ENCODE measurements around the gene ANKRD53. TPM values are rescaled to one million over a fixed set of nuclear protein-coding genes. Genes with fewer than 3 reads are reported as not detected.

ANKRD53 gene
- total RNA-seq, 2 donors from 2014 or later, result 0.88 TPM; not detected in 1

DNA sequence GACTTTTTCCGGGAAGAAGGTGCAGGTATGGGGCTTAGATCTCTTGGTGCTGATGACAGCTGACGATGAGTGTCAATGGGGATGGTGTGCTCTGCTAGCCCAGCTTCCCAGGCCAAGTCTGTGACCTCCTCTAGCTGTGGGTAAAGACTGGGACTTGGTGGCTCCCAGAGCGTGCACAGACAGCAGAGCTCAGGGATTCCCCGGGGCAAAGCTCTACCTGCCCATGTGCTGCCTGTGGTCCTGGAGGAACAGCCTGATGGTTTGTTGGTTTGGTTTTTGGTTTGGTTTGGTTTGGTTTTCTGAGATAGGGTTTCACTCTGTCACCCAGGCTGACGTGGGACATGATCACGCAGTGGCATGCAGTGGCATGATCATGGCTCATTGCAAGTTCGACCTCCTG lies 23.5 kb upstream of the ANKRD53 start:
- DNase-seq (ENCODE audit: low spot score) (no peak), ATAC-seq (no peak)
- Mint-ChIP-seq H3K27ac (no peak overlapping the region), H3K4me3 (no peak overlapping the region), H3K27me3 (peaks cover 27 to 37% of the 10 kb centered on the region in 2 donors), H3K4me1 (ENCODE audit: low read depth in 2 of 2) (peaks cover 0 to 4% of the 10 kb centered on the region in 2 donors), H3K36me3 (no peaks in the 10 kb centered on the region), H3K9me3 (no peaks in the 10 kb centered on the region)

DNA sequence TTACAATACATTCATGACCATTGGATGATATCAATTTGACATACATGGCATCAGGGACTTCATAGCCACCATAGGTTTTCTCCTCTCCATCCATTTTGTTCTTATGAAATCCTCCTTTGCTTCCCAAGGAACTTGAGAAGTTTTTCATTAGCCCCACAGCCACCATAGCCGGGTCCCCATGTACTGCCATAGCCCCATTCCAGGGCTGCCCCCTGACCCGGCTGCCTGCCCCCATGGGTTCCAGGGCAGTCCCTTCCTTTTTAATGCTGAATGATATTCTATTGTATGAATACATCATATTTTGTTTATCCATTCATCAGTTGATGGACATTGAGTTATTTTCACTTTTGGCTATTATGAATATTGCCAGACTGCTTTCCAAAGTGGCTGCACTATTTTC lies 22.3 kb upstream of the ANKRD53 start:
- Mint-ChIP-seq H3K4me3 (no peak overlapping the region), H3K36me3 (no peaks in the 10 kb centered on the region), H3K27ac (no peak overlapping the region), H3K9me3 (no peaks in the 10 kb centered on the region), H3K27me3 (peaks cover 29 to 37% of the 10 kb centered on the region in 2 donors), H3K4me1 (ENCODE audit: low read depth in 2 of 2) (peaks cover 0 to 4% of the 10 kb centered on the region in 2 donors)
- DNase-seq (ENCODE audit: low spot score) (no peak), ATAC-seq (no peak)

DNA sequence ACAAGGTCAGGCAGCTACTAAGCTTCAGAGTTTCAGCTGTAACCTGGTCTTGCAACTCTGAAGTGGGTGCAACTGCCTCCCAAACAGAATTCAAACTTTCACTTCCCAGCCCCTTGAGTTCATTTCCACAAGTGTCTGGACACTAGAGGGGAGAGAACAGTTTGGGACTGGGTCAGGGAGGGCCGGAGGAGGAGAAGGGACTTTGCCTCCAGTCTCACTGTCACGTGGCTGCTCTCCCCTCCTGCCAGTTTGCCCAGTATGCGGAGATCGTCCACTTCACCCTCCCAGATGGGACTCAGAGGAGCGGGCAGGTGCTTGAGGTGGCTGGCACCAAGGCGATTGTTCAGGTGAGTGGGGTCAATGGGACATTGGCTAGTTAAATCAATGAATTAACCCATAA lies 20.6 kb upstream of the ANKRD53 start:
- Mint-ChIP-seq H3K36me3 (no peaks in the 10 kb centered on the region), H3K27ac (no peak overlapping the region), H3K4me3 (no peak overlapping the region), H3K4me1 (ENCODE audit: low read depth in 2 of 2) (peaks cover 0 to 4% of the 10 kb centered on the region in 2 donors), H3K27me3 (peaks cover 30 to 37% of the 10 kb centered on the region in 2 donors), H3K9me3 (no peaks in the 10 kb centered on the region)
- DNase-seq (ENCODE audit: low spot score) (no peak), ATAC-seq (no peak)

DNA sequence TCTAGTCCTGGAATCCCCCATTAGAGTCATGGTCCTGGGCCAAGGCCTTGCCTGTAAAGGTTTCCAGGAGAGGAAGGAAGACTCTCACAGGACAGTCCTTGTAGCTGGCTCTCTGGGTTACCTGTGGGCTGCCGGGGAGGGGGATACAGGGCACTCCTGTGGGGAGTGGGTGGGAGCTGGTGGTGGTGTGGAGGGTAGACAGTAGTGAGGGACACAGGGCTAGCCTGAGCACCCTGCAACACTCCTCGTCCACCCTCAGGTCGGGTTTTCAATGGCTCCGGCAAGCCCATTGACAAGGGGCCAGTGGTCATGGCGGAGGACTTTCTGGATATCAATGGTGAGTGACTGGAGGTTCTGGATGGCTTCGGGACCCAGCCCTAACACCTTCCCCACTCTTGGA lies 19.7 kb upstream of the ANKRD53 start:
- Mint-ChIP-seq H3K36me3 (no peaks in the 10 kb centered on the region), H3K9me3 (no peaks in the 10 kb centered on the region), H3K27ac (no peak overlapping the region), H3K4me3 (no peak overlapping the region), H3K4me1 (ENCODE audit: low read depth in 2 of 2) (peaks cover 0 to 7% of the 10 kb centered on the region in 2 donors), H3K27me3 (peaks cover 32 to 36% of the 10 kb centered on the region in 2 donors)
- ATAC-seq (no peak), DNase-seq (ENCODE audit: low spot score) (no peak)

DNA sequence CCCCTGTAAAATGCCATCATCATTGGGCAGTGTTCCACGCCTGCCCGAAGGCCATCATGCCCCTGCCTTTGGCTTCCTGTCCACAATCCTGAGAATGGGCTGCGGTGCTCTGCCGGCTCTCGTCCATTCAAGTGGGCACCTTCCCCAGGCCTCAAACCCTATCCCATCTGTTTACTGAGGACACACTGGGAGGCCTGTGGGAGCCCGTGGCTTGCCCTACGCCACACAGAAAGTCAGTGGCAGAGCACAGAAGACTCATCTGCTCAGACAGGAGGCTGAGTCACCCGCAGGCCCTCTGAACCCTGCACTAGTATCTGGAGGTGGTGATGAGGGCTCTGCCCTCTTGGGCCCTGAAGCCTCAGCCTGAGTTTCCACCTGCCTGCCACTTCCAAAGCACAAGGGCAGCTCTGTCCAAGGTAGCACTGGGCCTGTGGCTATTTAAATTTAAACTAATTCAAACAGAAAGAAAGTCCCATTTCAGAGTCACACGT lies 19.1 kb upstream of the ANKRD53 start:
- H3K9me3 Mint-ChIP-seq, result no peaks in the 10 kb centered on the region
- ATAC-seq (peak in 1 of 2 donors; percentile 25), DNase-seq (ENCODE audit: low spot score) (no peak)
- H3K4me3 Mint-ChIP-seq, result no peak overlapping the region
- peaks cover 28 to 31% of the 10 kb centered on the region in 2 donors for H3K27me3 Mint-ChIP-seq
- no peak overlapping the region for H3K27ac Mint-ChIP-seq
- peaks cover 0 to 7% of the 10 kb centered on the region in 2 donors for H3K4me1 Mint-ChIP-seq (ENCODE audit: low read depth in 2 of 2)
- H3K36me3 Mint-ChIP-seq, result no peaks in the 10 kb centered on the region

DNA sequence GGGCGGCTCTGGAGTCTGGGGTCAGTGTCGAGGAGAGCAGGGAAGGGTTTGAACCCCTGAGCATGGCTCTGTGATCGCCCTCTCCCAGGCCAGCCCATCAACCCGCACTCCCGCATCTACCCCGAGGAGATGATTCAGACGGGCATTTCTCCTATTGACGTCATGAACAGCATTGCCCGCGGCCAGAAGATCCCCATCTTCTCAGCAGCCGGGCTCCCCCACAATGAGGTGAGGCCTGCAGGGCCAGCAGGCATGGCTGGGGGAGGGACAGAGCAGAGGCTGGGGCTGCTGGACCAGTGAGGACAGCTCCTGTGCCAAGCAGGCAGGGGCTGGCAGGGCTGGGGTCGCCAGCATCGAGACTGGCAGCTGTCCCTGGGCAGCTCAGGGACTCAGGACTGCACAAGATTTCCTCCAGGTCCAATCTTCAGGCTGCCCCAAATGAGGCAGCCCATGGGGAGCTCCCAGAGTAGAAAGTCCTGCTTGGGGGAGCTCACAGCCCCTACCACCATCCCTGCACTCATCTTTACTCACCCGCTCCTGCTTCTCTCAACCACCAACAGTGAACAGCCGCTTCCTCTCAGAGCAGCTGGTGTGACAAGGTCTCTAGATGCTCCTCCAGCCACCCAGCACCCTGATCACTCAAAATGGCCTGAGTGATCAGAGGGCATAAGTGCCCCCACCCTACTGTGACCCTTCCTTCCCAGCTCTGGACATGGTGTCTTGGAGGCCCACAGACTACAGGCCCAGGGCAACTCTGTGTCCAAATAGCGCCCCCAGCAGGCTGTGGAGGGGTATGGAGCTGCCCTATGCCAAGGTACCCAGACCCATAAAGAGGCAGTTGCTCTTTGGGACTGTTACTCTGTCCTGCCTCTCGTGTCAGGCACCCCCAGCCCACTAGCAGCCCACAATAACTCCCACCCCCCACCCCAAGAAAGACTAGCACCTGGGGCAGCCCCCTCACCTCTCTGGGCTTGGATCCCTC lies 18.3 kb upstream of the ANKRD53 start:
- Mint-ChIP-seq H3K4me1 (ENCODE audit: low read depth in 2 of 2) (peaks cover 6 to 10% of the 10 kb centered on the region in 2 donors), H3K27ac (no peak overlapping the region), H3K9me3 (no peaks in the 10 kb centered on the region), H3K36me3 (no peaks in the 10 kb centered on the region), H3K4me3 (no peak overlapping the region), H3K27me3 (peaks cover 23 to 29% of the 10 kb centered on the region in 2 donors)
- ATAC-seq, result no peak
- DNase-seq (ENCODE audit: low spot score), result no peak

DNA sequence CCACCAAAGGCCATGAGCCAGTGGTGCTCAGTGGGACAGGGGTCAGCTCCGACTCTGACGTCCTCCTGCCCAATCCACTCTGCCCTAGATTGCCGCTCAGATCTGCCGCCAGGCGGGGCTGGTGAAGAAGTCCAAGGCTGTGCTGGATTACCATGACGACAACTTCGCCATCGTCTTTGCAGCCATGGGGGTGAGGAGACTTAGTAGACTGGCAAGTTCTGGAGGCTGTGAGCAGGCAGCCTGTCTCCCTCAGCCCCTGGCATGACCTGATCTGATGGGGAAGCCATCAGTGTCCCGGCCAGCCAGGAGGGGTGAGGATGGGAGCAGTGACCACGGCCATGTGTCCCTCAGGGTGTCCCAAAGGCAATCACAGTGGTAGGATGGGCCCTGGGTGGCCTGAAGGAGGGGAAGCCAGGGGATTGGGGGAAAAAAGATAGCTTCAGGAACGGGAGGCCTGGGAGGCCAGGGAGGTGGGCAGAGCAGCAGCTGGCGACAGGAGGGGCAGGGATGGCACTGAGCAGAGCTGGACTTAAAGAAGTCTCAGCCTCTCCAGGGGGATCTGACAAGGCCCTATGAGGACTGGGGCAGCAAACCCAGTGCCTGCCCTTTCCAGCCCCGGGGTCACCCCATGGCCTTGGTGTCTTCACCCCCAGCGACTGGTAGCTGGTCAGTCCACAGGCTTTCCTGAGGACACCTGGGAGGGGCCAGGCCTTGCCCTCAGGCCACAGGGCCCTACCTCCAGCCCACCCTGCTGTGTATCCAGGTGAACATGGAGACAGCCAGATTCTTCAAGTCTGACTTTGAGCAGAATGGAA lies 17.4 kb upstream of the ANKRD53 start:
- no peak for DNase-seq (ENCODE audit: low spot score)
- H3K9me3 Mint-ChIP-seq, result no peaks in the 10 kb centered on the region
- H3K27me3 Mint-ChIP-seq, result peaks cover 17 to 20% of the 10 kb centered on the region in 2 donors
- peaks cover 8 to 10% of the 10 kb centered on the region in 2 donors for H3K4me1 Mint-ChIP-seq (ENCODE audit: low read depth in 2 of 2)
- ATAC-seq, result no peak
- H3K4me3 Mint-ChIP-seq, result no peak overlapping the region
- H3K27ac Mint-ChIP-seq, result no peak overlapping the region
- no peaks in the 10 kb centered on the region for H3K36me3 Mint-ChIP-seq

DNA sequence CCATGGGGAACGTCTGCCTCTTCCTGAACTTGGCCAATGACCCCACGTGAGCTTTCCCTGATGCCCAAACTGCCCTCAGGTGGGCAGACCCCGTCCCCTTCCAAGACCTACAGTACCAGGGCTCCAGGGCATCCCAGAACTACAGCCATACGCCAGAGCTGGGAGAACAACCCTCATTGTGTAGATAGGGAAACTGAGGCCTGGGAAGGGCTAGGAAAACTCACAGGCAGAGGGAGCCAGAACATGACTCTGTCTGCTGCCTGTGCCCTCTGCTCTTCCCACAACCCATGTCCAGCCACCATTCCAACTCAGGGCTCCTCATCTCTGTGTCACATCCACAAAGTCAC lies 16.8 kb upstream of the ANKRD53 start:
- Mint-ChIP-seq H3K4me1 (ENCODE audit: low read depth in 2 of 2) (peaks cover 8 to 10% of the 10 kb centered on the region in 2 donors), H3K27me3 (peaks cover 14% of the 10 kb centered on the region in 2 donors), H3K4me3 (no peak overlapping the region), H3K27ac (no peak overlapping the region), H3K36me3 (no peaks in the 10 kb centered on the region), H3K9me3 (no peaks in the 10 kb centered on the region)
- no peak for DNase-seq (ENCODE audit: low spot score)
- ATAC-seq, result no peak

DNA sequence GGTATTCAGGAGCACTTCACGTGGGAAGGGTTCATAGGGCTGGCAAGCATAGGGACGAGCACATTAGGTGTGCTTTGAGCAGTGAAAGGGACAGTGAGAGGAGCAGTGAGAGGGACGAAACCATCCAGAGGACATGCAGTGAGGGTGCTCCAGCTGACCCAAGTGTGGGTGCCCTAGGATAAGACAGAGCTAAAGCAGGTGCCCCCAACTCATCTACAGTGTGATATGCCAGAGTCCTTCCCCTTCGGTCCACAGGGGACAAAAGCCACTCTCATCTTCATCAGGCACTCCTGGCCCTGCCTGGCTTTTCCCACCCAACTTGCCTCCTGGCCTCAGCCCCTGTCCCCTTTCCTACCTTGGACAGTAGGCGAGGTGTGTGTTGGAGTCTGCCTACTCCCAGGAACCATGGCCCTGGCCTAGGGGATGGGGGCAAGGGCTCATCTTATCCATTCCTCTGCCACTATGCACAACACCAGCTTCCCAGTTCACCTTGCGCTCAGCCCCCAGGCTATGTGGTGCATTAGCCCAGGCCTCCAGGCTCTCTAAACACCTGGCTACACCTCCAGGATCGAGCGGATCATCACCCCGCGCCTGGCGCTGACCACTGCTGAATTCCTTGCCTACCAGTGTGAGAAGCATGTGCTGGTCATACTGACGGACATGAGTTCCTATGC lies 16.1 kb upstream of the ANKRD53 start:
- peaks cover 8 to 10% of the 10 kb centered on the region in 2 donors for H3K4me1 Mint-ChIP-seq (ENCODE audit: low read depth in 2 of 2)
- ATAC-seq (no peak), DNase-seq (ENCODE audit: low spot score) (no peak)
- no peaks in the 10 kb centered on the region for H3K9me3 Mint-ChIP-seq
- H3K27me3 Mint-ChIP-seq, result peaks cover 13 to 14% of the 10 kb centered on the region in 2 donors
- no peaks in the 10 kb centered on the region for H3K36me3 Mint-ChIP-seq
- no peak overlapping the region for H3K4me3 Mint-ChIP-seq
- no peak overlapping the region for H3K27ac Mint-ChIP-seq

DNA sequence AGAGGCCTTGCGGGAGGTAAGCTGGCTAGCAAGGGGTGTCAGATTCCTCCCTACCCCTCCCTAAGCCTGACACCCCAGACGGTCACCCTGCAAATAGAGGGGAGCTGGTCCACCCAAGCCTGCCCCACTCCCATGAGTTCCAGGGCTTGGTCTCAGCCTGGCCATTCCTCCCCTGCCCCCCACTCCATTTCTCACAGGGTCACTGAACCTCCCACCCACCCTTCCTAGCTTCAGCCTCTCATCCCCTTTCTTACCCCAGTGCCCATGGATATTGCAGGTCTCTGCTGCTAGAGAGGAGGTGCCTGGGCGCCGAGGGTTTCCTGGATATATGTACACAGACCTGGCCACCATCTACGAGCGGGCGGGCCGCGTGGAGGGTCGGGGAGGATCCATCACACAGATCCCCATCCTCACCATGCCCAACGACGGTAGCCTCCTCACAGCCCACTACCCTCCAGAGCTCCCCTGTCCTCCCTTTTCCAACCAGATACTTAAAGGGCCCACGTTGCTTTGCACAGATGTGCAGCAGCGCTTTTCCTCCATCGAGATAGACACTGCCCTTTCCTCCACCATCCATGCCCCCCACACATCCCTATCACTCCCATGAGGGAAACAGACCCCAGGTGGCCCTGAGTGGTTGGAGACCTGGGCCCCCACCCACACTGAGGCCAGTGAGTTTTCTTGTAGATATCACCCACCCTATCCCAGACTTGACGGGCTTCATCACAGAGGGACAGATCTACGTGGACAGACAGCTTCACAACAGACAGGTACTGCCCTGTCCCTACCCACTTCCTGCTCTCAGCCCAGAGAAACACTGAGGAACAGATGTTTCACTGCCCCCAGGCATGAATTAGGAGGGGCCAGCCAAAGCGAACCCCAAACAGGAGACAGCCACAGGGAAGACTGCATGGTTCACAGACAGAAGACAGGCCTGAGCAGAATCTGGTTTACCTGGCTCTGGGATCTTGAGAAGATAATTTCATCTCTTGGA lies 15.2 kb upstream of the ANKRD53 start:
- H3K27me3 Mint-ChIP-seq, result peaks cover 13 to 14% of the 10 kb centered on the region in 2 donors
- no peak for DNase-seq (ENCODE audit: low spot score)
- ATAC-seq, result no peak

DNA sequence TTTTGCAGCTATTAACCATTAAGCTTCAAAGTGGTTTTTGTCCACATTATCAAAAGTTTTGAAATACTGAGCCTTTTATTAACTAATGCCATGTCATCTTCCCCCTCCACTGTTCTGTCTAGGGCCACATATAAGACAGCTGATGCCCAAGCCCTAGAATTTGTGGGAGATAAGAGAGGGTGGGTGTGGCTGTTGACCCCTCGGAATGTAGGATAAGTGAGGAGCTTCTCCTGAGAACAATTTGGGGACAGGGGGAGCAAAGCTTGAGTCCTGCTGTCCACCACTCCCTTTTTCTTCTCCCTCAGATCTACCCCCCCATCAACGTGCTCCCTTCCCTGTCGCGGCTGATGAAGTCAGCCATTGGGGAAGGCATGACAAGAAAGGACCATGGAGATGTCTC lies 14.3 kb upstream of the ANKRD53 start:
- H3K36me3 Mint-ChIP-seq, result no peaks in the 10 kb centered on the region
- DNase-seq (ENCODE audit: low spot score) (no peak), ATAC-seq (no peak)
- no peak overlapping the region for H3K4me3 Mint-ChIP-seq
- H3K27ac Mint-ChIP-seq, result no peak overlapping the region
- H3K4me1 Mint-ChIP-seq (ENCODE audit: low read depth in 2 of 2), result peaks cover 7 to 8% of the 10 kb centered on the region in 2 donors
- no peaks in the 10 kb centered on the region for H3K9me3 Mint-ChIP-seq
- H3K27me3 Mint-ChIP-seq, result peaks cover 13 to 14% of the 10 kb centered on the region in 2 donors

More for the DNA sequence above, 15.2 kb upstream of the ANKRD53 start:
- Mint-ChIP-seq H3K9me3 (no peaks in the 10 kb centered on the region), H3K4me1 (ENCODE audit: low read depth in 2 of 2) (peaks cover 8 to 10% of the 10 kb centered on the region in 2 donors), H3K4me3 (no peak overlapping the region), H3K36me3 (no peaks in the 10 kb centered on the region), H3K27ac (no peak overlapping the region)

DNA sequence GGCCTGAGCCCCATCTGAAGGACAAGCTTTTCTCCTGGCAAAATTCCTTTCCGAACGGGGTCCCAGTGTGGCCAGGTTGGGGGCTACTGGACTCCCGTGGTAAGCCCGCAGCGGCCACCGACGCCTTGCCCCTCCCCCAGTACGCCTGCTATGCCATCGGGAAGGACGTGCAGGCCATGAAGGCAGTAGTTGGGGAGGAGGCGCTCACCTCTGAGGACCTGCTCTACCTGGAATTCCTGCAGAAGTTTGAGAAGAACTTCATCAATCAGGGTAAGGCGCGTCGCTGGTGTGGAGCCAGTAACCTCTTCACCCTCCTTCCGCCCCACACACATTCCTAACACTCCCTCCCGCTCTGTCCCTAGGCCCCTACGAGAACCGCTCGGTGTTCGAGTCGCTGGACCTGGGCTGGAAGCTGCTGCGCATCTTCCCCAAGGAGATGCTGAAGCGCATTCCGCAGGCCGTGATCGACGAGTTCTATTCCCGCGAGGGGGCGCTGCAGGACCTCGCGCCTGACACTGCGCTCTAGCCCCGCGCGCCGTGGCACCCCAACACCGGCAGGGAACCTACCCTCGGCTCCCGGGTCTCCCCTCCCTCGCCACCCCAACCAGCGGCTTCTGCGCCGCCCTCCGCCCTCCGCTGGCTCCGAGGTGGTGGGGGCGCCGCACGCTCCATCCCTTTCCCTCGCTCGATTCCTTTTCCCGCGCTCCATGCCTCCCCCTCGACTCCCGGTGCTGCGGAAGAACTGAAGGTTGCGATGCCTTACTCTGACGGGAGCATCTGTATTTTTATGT lies 13.6 kb upstream of the ANKRD53 start:
- Mint-ChIP-seq H3K9me3 (no peaks in the 10 kb centered on the region), H3K27ac (no peak overlapping the region), H3K4me3 (peak overlapping the region; percentile 80), H3K27me3 (peaks cover 13 to 17% of the 10 kb centered on the region in 2 donors), H3K36me3 (no peaks in the 10 kb centered on the region), H3K4me1 (ENCODE audit: low read depth in 2 of 2) (peaks cover 7 to 8% of the 10 kb centered on the region in 2 donors)
- ATAC-seq, result peak; percentile 86
- peak; percentile 83 for DNase-seq (ENCODE audit: low spot score)
